IMR-90 (cell line): ENCODE results near the gene GAS6.

Experiments used
- CEBPB ChIP-seq: IDR thresholded peaks from 2 replicates; pipeline ENCODE4 v1.6.1; 2012; ENCODE audit warnings: low read depth, low read length, improper control_type of control experiment
- POLR2A ChIP-seq: IDR thresholded peaks from 2 replicates; pipeline ENCODE4 v1.6.1; 2012; ENCODE audit warnings: mild to moderate bottlenecking, low read depth, low read length
- RAD21 ChIP-seq: IDR thresholded peaks from 2 replicates; pipeline ENCODE4 v1.6.1; 2012; ENCODE audit warnings: low read length, improper control_type of control experiment
- RFX5 ChIP-seq: IDR thresholded peaks from 2 replicates; pipeline ENCODE4 v1.8.0; 2012; ENCODE audit warnings: low read depth, mild to moderate bottlenecking, low read length, moderate library complexity
- TF ChIP-seq, protein P1 (sequence below): conservative IDR thresholded peaks from 2 replicates; pipeline ENCODE4 v1.5.1; 2012; ENCODE audit warnings: mild to moderate bottlenecking, low read depth, low read length, improper control_type of control experiment
- TF ChIP-seq, protein P2 (sequence below): fragments of 150-350 bp; IDR thresholded peaks from 2 replicates; pipeline ENCODE4 v1.6.1; 2016; ENCODE audit warnings: low read depth, mild to moderate bottlenecking, low read length, moderate library complexity, borderline replicate concordance

GRCh38 chr13:113900646-113901045 is 36.8 kb upstream of the GAS6 start:
- TF ChIP-seq POLR2A (no peak), RFX5 (no peak), CEBPB (no peak), RAD21 (no peak)
- TF ChIP-seq, protein P1, sequence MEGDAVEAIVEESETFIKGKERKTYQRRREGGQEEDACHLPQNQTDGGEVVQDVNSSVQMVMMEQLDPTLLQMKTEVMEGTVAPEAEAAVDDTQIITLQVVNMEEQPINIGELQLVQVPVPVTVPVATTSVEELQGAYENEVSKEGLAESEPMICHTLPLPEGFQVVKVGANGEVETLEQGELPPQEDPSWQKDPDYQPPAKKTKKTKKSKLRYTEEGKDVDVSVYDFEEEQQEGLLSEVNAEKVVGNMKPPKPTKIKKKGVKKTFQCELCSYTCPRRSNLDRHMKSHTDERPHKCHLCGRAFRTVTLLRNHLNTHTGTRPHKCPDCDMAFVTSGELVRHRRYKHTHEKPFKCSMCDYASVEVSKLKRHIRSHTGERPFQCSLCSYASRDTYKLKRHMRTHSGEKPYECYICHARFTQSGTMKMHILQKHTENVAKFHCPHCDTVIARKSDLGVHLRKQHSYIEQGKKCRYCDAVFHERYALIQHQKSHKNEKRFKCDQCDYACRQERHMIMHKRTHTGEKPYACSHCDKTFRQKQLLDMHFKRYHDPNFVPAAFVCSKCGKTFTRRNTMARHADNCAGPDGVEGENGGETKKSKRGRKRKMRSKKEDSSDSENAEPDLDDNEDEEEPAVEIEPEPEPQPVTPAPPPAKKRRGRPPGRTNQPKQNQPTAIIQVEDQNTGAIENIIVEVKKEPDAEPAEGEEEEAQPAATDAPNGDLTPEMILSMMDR, result no peak
- TF ChIP-seq, protein P2, sequence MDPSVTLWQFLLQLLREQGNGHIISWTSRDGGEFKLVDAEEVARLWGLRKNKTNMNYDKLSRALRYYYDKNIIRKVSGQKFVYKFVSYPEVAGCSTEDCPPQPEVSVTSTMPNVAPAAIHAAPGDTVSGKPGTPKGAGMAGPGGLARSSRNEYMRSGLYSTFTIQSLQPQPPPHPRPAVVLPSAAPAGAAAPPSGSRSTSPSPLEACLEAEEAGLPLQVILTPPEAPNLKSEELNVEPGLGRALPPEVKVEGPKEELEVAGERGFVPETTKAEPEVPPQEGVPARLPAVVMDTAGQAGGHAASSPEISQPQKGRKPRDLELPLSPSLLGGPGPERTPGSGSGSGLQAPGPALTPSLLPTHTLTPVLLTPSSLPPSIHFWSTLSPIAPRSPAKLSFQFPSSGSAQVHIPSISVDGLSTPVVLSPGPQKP, result no peak
